B cell (primary cell): Measurements from ENCODE around the gene HS6ST3. TPM values are rescaled to one million over a fixed set of nuclear protein-coding genes. Genes with fewer than 3 reads are reported as not detected.

ENCODE experiments used
- ATAC-seq: fragments of 200-7000 bp; cut with Tn5 transposase; one replicate; pipeline ENCODE4 v1.10.0; 2021; ENCODE audit warnings: low read depth, mild to moderate bottlenecking, moderate number of reproducible peaks, moderate library complexity
- CTCF ChIA-PET: fragments of 350-600 bp; sonication (Branson Sonifier 250); formaldehyde crosslinking; loops from one replicate; lab custom pipeline; 2021; ENCODE audit warnings: antibody characterized with exemption, inconsistent platforms; lab: Charles Lee
- POLR2A ChIA-PET: fragments of 350-600 bp; sonication (Branson Sonifier 250); formaldehyde crosslinking; loops from one replicate; lab custom pipeline; 2021; ENCODE audit warnings: antibody characterized with exemption; lab: Charles Lee
- DNase-seq: peaks from one replicate; pipeline ENCODE4 v3.0.0; 2013
- H2AFZ ChIP-seq: 2 replicates; pipeline ENCODE4 v1.6.1; 2012; ENCODE audit warnings: mild to moderate bottlenecking, low read depth, low read length; ENCODE audit not compliant: insufficient read depth, poor library complexity, severe bottlenecking
- H3K27ac ChIP-seq, 2 donors: 1 replicate in 1 of 2; 2 replicates in 1 of 2; pipeline ENCODE4 v1.5.1; 2012 to 2013; ENCODE audit warnings: low read length in 2 of 2, mild to moderate bottlenecking in 2 of 2, moderate library complexity in 1 of 2
- H3K27me3 ChIP-seq, 4 experiments: fragments of 200-600 bp in 1 of 4; sonication (generic) in 1 of 4; replicated peaks in 1 of 4; 1 replicate in 2 of 4; 2 replicates in 2 of 4; pipeline versions ENCODE4 v1.6.1 to v1.7.0; 2013 to 2016; ENCODE audit warnings: low read length in 3 of 4, mild to moderate bottlenecking in 2 of 4, mixed read lengths in 1 of 4, moderate library complexity in 1 of 4; ENCODE audit not compliant: insufficient read depth in 4 of 4, control insufficient read depth in 3 of 4; ENCODE audit errors: control extremely low read depth in 1 of 4
- H3K36me3 ChIP-seq, 2 experiments: replicated peaks in 1 of 2; 1 replicate in 1 of 2; 2 replicates in 1 of 2; pipeline versions ENCODE4 v1.6.1 to v1.7.1; 2013; ENCODE audit warnings: low read length in 1 of 2; ENCODE audit not compliant: insufficient read depth in 2 of 2, control insufficient read depth in 1 of 2; ENCODE audit errors: control extremely low read depth in 1 of 2, extremely low read depth in 1 of 2
- H3K4me1 ChIP-seq, 2 donors: fragments of 200-600 bp in 1 of 2; sonication (generic) in 1 of 2; 1 replicate in 1 of 2; 2 replicates in 1 of 2; pipeline versions ENCODE4 v1.5.1 to v1.6.1; 2013 to 2017; ENCODE audit warnings: low read length in 2 of 2; ENCODE audit not compliant: control insufficient read depth in 2 of 2, insufficient read depth in 2 of 2
- H3K4me2 ChIP-seq: replicated peaks from 2 replicates; pipeline ENCODE3; 2012; ENCODE audit warnings: mild to moderate bottlenecking, low read depth, low read length; ENCODE audit not compliant: poor library complexity, severe bottlenecking
- H3K4me3 ChIP-seq, 5 experiments: fragments of 200-600 bp in 1 of 5; sonication (generic) in 1 of 5; 1 replicate in 3 of 5; 2 replicates in 2 of 5; pipeline versions ENCODE4 v1.5.1 to v1.7.0; 2011 to 2016; ENCODE audit warnings: low read length in 4 of 5, mild to moderate bottlenecking in 4 of 5, low read depth in 2 of 5, control low read depth in 1 of 5, moderate library complexity in 1 of 5; ENCODE audit not compliant: insufficient read depth in 1 of 5; ENCODE audit errors: control extremely low read depth in 1 of 5, extremely low read depth in 1 of 5
- H3K79me2 ChIP-seq: fragments of 200-600 bp; sonication (generic); one replicate; pipeline ENCODE4 v1.6.0; 2016; ENCODE audit warnings: low read length; ENCODE audit not compliant: control insufficient read depth, insufficient read depth
- H3K9ac ChIP-seq: fragments of 200-600 bp; sonication (generic); 2 replicates; pipeline ENCODE4 v1.6.1; 2017; ENCODE audit warnings: mild to moderate bottlenecking, low read length, moderate library complexity
- H3K9me3 ChIP-seq, 3 donors: one replicate each; pipeline versions ENCODE4 v1.6.1 to v1.7.1; 2013; ENCODE audit warnings: low read length in 2 of 3; ENCODE audit not compliant: control insufficient read depth in 2 of 3, insufficient read depth in 1 of 3; ENCODE audit errors: control extremely low read depth in 1 of 3
- H4K20me1 ChIP-seq: 2 replicates; pipeline ENCODE4 v1.6.0; 2012; ENCODE audit warnings: mild to moderate bottlenecking, low read length; ENCODE audit not compliant: insufficient read depth, control insufficient read depth, poor library complexity, severe bottlenecking
- H3K27ac Mint-ChIP-seq: one replicate; pipeline ENCODE4 v1.8.0; 2021; ENCODE audit warnings: mixed read lengths
- H3K27me3 Mint-ChIP-seq: one replicate; pipeline ENCODE4 v1.8.0; 2021; ENCODE audit warnings: mixed read lengths
- H3K4me1 Mint-ChIP-seq: one replicate; pipeline ENCODE4 v1.8.0; 2021; ENCODE audit warnings: mixed read lengths
- H3K4me3 Mint-ChIP-seq: one replicate; pipeline ENCODE4 v1.8.0; 2021; ENCODE audit warnings: mixed read lengths
- H3K9me3 Mint-ChIP-seq: one replicate; pipeline ENCODE4 v1.8.0; 2022; ENCODE audit warnings: mixed read lengths; ENCODE audit not compliant: insufficient read depth
- EZH2 ChIP-seq: IDR thresholded peaks from 2 replicates; pipeline ENCODE4 v1.6.1; 2012; ENCODE audit warnings: borderline replicate concordance, low read depth, mild to moderate bottlenecking, moderate library complexity, low read length; ENCODE audit not compliant: insufficient read depth, poor library complexity, severe bottlenecking
- WGBS: methylation state at CpG from one replicate; pipeline ENCODE4 v1.1.5; 2013; ENCODE audit warnings: missing lambda C conversion rate; ENCODE audit not compliant: insufficient coverage; 5-methylcytosine and 5-hydroxymethylcytosine counted together
- intact Hi-C: fragments of 100-400 bp; cut with micrococcal nuclease; formaldehyde crosslinking; loops from one replicate; pipeline ENCODE4 v1.10.0; 2022
- polyA plus RNA-seq: library from polyadenylated mRNA; depleted of rRNA; stranded (reverse); fragments of >200 nt; gene quantifications from 2 replicates; pipeline ENCODE4 v1.2.3, GENCODE V29; 2012
- total RNA-seq, 2 donors: library from RNA; stranded (reverse); fragments of 120-200 nt in 1 of 2; gene quantifications; 1 replicate in 1 of 2; 2 replicates in 1 of 2; pipeline versions ENCODE4 v1.2.3 to v1.2.4, GENCODE V29; 2013 to 2022
- TF ChIP-seq, protein P1 (sequence below): fragments of 200-600 bp; IDR thresholded peaks from one replicate; pipeline ENCODE4 v1.8.0; 2022; ENCODE audit warnings: antibody characterized with exemption, mild to moderate bottlenecking

Gene HS6ST3
- total and polyA plus RNA-seq, 2 donors (not counting 1 experiment from before 2014, with no cell fraction given): not detected

DNA sequence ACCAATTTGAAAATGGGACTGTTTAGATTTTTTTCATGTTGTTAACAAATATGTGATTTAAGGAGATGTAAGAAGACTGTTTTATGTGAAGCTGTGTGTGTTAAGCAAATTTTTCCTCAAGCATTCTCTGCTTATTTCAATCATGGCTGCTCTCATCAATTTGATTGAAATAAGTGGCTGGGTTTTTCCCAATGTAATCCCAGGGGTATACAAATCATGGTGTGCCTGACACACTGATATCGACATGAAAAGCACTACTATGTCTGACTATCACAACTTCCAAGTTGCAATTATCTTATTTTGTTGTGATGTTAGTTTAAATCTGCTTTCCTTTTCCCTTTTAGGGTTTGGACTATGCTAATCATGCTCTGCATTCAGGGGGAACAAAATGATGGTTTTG is 283.7 kb downstream of the HS6ST3 start:
- H3K4me1 Mint-ChIP-seq: no peaks in the 10 kb centered on the region
- POLR2A ChIA-PET: no interaction called here
- no peak overlapping the region for H3K27ac Mint-ChIP-seq
- no peak for DNase-seq
- no peaks in the 10 kb centered on the region for H3K79me2 ChIP-seq
- no peak overlapping the region for H2AFZ ChIP-seq
- H3K4me1 ChIP-seq: no peaks in the 10 kb centered on the region
- H3K9me3 ChIP-seq: peaks cover 0 to 2% (median 1%) of the 10 kb centered on the region in 3 donors
- intact Hi-C loops: no loop called here
- no peak overlapping the region for H3K27ac ChIP-seq
- ATAC-seq: no peak
- H3K27me3 Mint-ChIP-seq: no peaks in the 10 kb centered on the region
- H3K27me3 ChIP-seq: no peaks in the 10 kb centered on the region
- CTCF ChIA-PET: no interaction called here
- no peak overlapping the region for H3K4me2 ChIP-seq
- no peak overlapping the region for H3K9ac ChIP-seq
- H3K4me3 Mint-ChIP-seq: no peak overlapping the region
- no peak for TF ChIP-seq EZH2
- TF ChIP-seq, protein P1, sequence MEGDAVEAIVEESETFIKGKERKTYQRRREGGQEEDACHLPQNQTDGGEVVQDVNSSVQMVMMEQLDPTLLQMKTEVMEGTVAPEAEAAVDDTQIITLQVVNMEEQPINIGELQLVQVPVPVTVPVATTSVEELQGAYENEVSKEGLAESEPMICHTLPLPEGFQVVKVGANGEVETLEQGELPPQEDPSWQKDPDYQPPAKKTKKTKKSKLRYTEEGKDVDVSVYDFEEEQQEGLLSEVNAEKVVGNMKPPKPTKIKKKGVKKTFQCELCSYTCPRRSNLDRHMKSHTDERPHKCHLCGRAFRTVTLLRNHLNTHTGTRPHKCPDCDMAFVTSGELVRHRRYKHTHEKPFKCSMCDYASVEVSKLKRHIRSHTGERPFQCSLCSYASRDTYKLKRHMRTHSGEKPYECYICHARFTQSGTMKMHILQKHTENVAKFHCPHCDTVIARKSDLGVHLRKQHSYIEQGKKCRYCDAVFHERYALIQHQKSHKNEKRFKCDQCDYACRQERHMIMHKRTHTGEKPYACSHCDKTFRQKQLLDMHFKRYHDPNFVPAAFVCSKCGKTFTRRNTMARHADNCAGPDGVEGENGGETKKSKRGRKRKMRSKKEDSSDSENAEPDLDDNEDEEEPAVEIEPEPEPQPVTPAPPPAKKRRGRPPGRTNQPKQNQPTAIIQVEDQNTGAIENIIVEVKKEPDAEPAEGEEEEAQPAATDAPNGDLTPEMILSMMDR: no peak
- peaks cover 2% of the 10 kb centered on the region for H3K9me3 Mint-ChIP-seq
- no peaks in the 10 kb centered on the region for H4K20me1 ChIP-seq
- H3K36me3 ChIP-seq: no peaks in the 10 kb centered on the region
- no CpG with 5 or more reads among the region's 1 CpG for WGBS
- no peak overlapping the region for H3K4me3 ChIP-seq

DNA sequence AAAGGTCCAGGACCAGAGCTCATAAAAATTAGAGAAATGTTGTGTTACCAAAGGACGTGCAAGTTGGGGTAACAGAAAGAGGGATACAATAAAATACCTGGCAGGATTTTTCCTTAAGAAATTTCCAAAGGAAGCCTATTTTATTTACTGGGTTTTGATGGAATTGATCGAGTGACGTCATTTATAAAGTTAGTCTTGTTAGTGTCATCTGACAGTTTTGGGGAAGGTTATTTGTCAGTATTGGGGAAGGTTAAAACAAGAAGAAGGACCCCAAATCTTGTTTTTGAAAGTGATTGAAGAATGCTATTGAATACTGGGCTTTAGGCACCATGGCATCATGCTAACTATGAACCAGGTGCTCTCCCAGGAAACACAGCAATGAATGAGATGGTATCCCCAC is 287.9 kb downstream of the HS6ST3 start:
- Mint-ChIP-seq H3K27me3 (no peaks in the 10 kb centered on the region), H3K27ac (no peak overlapping the region), H3K4me1 (no peaks in the 10 kb centered on the region), H3K9me3 (peaks cover 2% of the 10 kb centered on the region), H3K4me3 (no peak overlapping the region)
- Histone ChIP-seq H3K9ac (no peak overlapping the region), H4K20me1 (no peaks in the 10 kb centered on the region), H3K36me3 (no peaks in the 10 kb centered on the region), H3K27ac (no peak overlapping the region), H3K4me3 (no peak overlapping the region), H3K27me3 (no peaks in the 10 kb centered on the region), H2AFZ (no peak overlapping the region), H3K9me3 (peaks cover 0 to 2% (median 1%) of the 10 kb centered on the region in 3 donors), H3K79me2 (no peaks in the 10 kb centered on the region), H3K4me1 (no peaks in the 10 kb centered on the region), H3K4me2 (no peak overlapping the region)
- DNase-seq (no peak), ATAC-seq (no peak)
- intact Hi-C loops: no loop called here
- CTCF ChIA-PET: no interaction called here
- WGBS: 88% methylated on average over 2 of the region's 3 CpGs
- TF ChIP-seq, protein P1: no peak
- TF ChIP-seq EZH2: no peak
- POLR2A ChIA-PET: no interaction called here
